Hepatocyte (in vitro differentiated cells): ENCODE measurements around the gene STK39.

Experiments used
- CTCF ChIP-seq: fragments of 200-600 bp; sonication (generic); IDR thresholded peaks from 2 replicates; pipeline ENCODE4 v1.5.1; 2016; ENCODE audit warnings: antibody characterized with exemption, mild to moderate bottlenecking; ENCODE audit not compliant: poor library complexity
- EZH2 ChIP-seq: fragments of 200-600 bp; sonication (generic); IDR thresholded peaks from 2 replicates; pipeline ENCODE4 v1.6.1; 2016; ENCODE audit warnings: antibody characterized with exemption, mild to moderate bottlenecking, borderline replicate concordance
- EZH2phosphoT487 ChIP-seq: fragments of 200-600 bp; sonication (generic); IDR thresholded peaks from one replicate; pipeline ENCODE4 v1.6.1; 2018; ENCODE audit warnings: antibody characterized with exemption, mild to moderate bottlenecking, low read depth, moderate library complexity; ENCODE audit not compliant: unreplicated experiment, severe bottlenecking

- TF ChIP-seq CTCF (no peak), EZH2 (no peak), EZH2phosphoT487 (no peak)
Observed at GRCh38 chr2:168006498-168006897, 240.9 kb downstream of the STK39 start.
